Ovary (tissue), 3 donors: ENCODE measurements around the gene SLC7A11.

Experiments
- CTCF ChIP-seq, 3 donors: fragments of 450-650 bp in 2 of 3; fragments of 200-600 bp in 1 of 3; IDR thresholded peaks; one replicate each; pipeline versions ENCODE4 v1.5.1 to v1.8.0; 2016 to 2022; ENCODE audit warnings: antibody characterized with exemption in 3 of 3, mild to moderate bottlenecking in 1 of 3
- EP300 ChIP-seq: sonication (generic); formaldehyde crosslinking; IDR thresholded peaks from one replicate; pipeline ENCODE4 v1.6.1; 2017; ENCODE audit warnings: antibody characterized with exemption
- POLR2A ChIP-seq: fragments of 450-650 bp; IDR thresholded peaks from one replicate; pipeline ENCODE4 v1.6.1; 2017; ENCODE audit warnings: antibody characterized with exemption, mild to moderate bottlenecking, moderate library complexity
- donor health status: DM: no; HTN: no; CAD: no.

GRCh38 chr4:138224614-138225013 lies 17.5 kb downstream of the SLC7A11 start:
- TF ChIP-seq CTCF (IDR thresholded peaks at IDR 0.05), result no peak
- no peak for TF ChIP-seq POLR2A
- TF ChIP-seq EP300, result no peak
